WI38 (cell line): Measurements from ENCODE around the gene ACTR3.
"Not testable (repeated sequence)": the region's sequence is repeated elsewhere in the genome, so short reads cannot be mapped to it uniquely, and the experiment has no call there.

Source experiments
- H3K4me3 ChIP-seq: 2 replicates; pipeline ENCODE4 v1.5.1; 2011; ENCODE audit warnings: low read depth, mild to moderate bottlenecking, control low read depth, low read length
- TF ChIP-seq, protein P1 (sequence below): IDR thresholded peaks from 2 replicates; pipeline ENCODE4 v1.5.1; 2012; ENCODE audit warnings: low read depth, mild to moderate bottlenecking, control low read depth, low read length

ACTR3 gene

DNA sequence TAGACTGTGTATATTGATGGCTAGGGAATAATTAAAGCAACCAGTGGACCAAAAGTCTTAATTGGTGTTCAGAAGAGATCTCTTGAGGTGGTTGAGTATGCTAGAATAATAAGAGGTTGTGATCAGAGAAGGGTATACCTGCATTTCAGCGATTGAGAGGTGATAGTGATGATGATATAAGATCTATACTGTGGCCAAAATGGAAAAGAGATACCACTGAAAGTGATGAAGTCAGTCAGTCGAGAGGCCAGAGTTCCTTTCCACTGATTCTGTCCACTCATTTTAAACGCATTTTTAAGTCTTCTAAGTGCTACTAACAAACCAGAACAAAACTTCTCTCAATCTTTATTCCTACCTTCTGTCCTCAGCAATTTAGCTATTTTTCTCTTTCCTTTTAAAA is 32.9 kb downstream of the ACTR3 start:
- TF ChIP-seq, protein P1, sequence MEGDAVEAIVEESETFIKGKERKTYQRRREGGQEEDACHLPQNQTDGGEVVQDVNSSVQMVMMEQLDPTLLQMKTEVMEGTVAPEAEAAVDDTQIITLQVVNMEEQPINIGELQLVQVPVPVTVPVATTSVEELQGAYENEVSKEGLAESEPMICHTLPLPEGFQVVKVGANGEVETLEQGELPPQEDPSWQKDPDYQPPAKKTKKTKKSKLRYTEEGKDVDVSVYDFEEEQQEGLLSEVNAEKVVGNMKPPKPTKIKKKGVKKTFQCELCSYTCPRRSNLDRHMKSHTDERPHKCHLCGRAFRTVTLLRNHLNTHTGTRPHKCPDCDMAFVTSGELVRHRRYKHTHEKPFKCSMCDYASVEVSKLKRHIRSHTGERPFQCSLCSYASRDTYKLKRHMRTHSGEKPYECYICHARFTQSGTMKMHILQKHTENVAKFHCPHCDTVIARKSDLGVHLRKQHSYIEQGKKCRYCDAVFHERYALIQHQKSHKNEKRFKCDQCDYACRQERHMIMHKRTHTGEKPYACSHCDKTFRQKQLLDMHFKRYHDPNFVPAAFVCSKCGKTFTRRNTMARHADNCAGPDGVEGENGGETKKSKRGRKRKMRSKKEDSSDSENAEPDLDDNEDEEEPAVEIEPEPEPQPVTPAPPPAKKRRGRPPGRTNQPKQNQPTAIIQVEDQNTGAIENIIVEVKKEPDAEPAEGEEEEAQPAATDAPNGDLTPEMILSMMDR = no peak

DNA sequence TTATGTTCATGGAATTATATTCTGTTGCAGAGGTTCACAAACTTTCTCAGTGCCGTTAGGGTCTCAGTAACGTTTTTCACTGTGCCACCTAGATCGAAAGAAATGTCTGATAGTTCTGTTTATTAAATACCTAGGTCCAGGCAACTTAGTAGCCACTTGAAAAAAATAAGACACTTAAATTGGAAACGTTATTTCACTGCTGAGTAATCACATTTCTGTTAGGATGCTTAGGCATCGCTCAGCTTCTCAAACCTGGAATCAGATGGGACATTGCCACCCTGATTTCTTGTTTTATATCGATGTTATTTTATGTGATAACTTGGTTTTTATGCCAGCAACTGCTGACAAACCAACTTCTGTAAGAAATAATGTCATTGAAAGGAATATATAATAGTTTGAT is 36.0 kb downstream of the ACTR3 start:
- TF ChIP-seq, protein P1 = no peak
- no peak overlapping the region for H3K4me3 ChIP-seq

More for the DNA sequence above, 32.9 kb downstream of the ACTR3 start:
- no peak overlapping the region for H3K4me3 ChIP-seq

DNA sequence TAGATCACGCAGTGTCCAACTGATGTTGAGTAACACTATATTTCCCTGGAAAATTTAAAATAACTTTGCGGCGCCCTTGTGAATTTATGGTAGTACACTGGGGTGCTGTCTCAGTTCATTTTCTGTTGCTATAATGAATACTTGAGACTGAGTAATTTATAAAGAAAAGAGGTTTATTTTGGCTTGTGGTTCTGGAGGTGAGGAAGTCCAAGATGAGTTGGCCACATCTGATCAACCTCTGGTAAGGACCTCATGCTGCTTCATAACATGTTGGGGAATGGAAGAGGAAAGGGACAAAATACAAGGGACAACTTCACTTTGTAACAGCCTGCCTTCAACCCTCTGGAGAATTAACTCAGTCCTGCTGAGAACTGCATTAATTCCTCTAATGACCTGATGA is 36.4 kb downstream of the ACTR3 start:
- TF ChIP-seq, protein P1 = no peak

DNA sequence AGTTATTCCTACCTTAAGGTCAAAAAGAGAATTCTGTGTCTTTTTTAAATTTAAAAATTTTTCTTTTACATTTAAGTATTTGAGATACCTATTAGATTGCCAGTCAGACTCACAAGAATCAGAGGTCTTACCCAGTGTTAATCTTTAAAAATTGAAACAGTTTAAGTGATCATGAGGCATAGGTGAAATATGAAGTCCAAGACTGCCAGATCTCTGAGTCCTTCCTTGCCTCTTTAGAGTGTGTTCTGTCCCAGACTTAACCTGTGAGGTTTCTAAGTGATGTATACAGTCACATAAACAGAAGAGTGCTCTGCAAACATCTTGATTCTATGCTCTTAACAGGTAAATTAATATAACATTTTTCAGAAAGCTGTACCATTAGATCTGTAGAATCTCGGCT is 40.6 kb downstream of the ACTR3 start:
- TF ChIP-seq, protein P1 = no peak
- H3K4me3 ChIP-seq = no peak overlapping the region

More for the DNA sequence above, 36.4 kb downstream of the ACTR3 start:
- H3K4me3 ChIP-seq = no peak overlapping the region

DNA sequence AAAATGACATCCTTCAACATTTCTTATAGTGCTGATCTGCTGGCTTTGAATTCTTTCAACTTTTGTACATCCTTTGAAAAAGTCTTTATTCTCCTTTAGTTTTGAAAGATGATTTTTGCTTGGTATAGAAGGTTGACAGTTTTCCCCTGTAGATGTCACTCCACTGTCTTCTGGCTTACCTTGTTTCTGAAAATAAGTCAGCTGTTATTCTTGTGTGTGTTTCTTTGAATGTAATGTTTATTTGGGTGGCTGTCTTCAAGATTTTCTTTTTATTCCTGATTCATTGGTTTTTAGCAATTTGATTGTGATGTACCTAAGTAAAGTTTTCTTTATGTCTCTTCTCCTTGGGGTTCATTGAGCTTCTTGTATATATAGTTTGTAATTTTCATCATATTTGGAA is 47.6 kb downstream of the ACTR3 start:
- H3K4me3 ChIP-seq = no peak overlapping the region
- TF ChIP-seq, protein P1 = no peak

DNA sequence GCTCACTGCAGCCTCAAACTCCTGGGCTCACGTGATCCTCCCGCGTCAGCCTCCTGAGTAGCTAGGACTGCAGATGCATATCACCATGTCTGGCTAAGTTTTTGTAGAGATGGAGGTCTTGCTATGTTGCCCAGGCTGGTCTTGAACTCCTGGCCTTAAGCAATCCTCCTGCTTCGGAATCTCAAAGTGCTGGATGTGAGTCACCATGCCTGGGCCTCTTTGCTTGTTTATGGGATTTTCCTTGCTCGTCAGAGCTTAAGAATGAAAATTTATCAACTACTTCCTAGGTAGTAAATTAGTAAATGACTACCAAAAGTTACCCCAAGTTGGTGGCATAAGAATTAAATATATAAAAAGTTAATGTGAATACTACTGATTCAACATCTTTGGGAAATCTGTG is 51.0 kb downstream of the ACTR3 start:
- TF ChIP-seq, protein P1 = no peak

DNA sequence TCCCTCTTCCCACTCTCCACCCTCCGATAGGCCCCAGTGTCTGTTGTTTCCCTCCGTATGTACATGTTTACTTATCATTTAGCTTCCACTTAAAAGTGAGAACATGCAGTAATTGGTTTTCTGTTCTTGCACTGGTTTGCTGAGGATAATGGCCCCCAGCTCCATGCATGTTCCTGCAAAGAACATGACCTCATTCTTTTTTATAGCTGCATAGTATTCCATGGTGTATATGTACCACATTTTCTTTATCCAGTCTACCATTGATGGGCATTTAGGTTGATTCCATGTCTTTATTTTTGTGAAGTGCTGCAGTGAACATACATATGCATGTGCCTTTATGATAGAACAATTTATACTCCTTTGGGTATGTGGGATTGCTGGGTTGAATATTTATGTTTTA is 55.9 kb downstream of the ACTR3 start:
- not testable (repeated sequence) for H3K4me3 ChIP-seq

More for the DNA sequence above, 51.0 kb downstream of the ACTR3 start:
- H3K4me3 ChIP-seq = no peak overlapping the region

DNA sequence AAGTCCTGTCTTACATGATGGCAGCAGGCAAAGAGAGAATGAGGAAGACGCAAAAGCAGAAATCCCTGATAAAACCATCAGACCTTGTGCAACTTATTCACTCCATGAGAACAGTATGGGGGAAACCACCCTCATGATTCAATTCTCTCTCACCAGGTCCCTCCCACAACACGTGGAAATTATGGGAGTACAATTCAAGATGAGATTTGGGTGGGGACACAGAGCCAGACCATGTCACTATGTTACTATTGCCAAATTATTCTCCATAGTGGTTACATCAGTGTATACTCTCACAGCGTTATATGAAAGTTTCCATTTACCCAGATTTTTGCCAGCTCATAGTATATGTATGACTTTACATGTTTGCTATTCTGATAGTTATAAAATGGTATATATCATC is 61.0 kb downstream of the ACTR3 start:
- not testable (repeated sequence) for H3K4me3 ChIP-seq
